ENCODE measurements around the gene SZT2. TPM values are rescaled to one million over a fixed set of nuclear protein-coding genes. Genes with fewer than 3 reads are reported as not detected.

Gene SZT2
- total and polyA plus RNA-seq, 2 experiments from 2014 or later, result 14.8 to 18.8 TPM

DNA sequence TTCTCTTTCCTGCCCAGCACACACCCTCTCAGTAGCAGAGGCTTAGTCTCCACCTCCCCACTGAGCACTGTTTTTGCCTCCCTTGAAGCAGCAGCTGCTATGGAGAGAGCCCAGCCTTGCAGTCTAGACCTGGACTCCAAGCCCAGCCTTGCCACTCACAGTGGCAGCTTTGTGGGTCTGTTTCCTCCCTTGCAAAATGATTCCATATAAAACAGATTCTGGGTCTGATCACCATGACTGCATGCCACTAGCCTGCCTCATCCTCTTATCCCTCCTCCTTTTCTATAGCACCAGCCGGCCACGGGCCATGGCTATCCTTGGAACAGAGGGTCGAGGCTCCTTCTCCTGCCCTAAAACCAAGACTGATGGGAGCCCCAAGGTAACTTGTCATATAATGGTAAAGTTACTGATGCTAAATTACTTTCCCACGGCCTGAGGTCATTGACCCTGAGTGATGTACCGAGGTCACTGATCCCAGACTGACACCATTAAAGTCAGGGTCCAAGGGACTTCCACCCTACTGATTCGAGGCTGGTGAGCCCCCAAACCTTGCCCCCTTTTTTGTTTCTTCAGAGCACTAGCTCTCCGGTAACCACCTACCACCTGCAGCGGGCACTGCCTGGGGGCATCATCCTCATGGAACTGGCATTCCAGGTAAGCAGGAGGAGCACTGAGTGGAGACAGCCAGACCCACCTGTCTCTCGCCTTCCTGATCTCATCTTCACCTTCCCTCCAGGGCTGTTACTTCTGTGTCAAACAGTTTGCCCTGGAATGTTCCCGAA is 56.1 kb downstream of the SZT2 start:
- Histone ChIP-seq H3K9me3 (ENCODE audit: low read depth) (no peaks in the 10 kb centered on the region), H3K27ac (no peak overlapping the region), H3K79me2 (no peaks in the 10 kb centered on the region), H3K27me3 (no peaks in the 10 kb centered on the region), H3K4me3 (no peak overlapping the region), H3K9me2 (replicated peaks; ENCODE audit: insufficient read depth) (no peaks in the 10 kb centered on the region), H2AFZ (no peak overlapping the region), H3K4me2 (no peak overlapping the region), H3K36me3 (replicated peaks; ENCODE audit: insufficient read depth, low read depth) (no peaks in the 10 kb centered on the region), H3K4me1 (ENCODE audit: insufficient read depth) (no peaks in the 10 kb centered on the region), H4K20me1 (ENCODE audit: insufficient read depth, poor library complexity, severe bottlenecking) (no peaks in the 10 kb centered on the region)
- TF ChIP-seq EZH2phosphoT487 (IDR thresholded peaks at IDR 0.05; ENCODE audit: low read depth, severe bottlenecking, unreplicated experiment) (no peak), EZH2 (IDR thresholded peaks at IDR 0.05; ENCODE audit: borderline replicate concordance) (no peak)
- TF ChIP-seq, protein P1, sequence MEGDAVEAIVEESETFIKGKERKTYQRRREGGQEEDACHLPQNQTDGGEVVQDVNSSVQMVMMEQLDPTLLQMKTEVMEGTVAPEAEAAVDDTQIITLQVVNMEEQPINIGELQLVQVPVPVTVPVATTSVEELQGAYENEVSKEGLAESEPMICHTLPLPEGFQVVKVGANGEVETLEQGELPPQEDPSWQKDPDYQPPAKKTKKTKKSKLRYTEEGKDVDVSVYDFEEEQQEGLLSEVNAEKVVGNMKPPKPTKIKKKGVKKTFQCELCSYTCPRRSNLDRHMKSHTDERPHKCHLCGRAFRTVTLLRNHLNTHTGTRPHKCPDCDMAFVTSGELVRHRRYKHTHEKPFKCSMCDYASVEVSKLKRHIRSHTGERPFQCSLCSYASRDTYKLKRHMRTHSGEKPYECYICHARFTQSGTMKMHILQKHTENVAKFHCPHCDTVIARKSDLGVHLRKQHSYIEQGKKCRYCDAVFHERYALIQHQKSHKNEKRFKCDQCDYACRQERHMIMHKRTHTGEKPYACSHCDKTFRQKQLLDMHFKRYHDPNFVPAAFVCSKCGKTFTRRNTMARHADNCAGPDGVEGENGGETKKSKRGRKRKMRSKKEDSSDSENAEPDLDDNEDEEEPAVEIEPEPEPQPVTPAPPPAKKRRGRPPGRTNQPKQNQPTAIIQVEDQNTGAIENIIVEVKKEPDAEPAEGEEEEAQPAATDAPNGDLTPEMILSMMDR (IDR thresholded peaks at IDR 0.05; ENCODE audit: poor library complexity), result no peak
- DNase-seq (ENCODE audit: low spot score), result no peak
- WGBS (ENCODE audit: low lambda C conversion rate, missing lambda C conversion rate), result 97% methylated on average over 10 of the region's 10 CpGs

DNA sequence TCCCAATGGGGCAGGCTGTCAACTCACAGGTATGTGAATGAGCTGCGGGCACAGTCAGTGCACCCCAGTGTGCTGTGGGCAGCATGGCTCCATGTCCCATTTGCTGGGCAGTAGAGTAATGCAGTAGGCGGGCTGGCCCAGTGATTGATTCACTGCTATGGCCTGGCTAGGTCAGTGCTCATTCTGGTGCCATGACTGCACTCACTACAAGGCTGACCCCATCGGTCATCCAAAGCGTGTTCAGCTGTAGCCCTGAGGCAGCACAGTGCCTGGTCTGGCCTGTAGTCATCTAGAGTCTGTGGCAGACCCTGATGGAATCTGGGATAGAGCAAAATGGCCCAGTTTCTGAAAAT is 56.7 kb downstream of the SZT2 start:
- H3K9me2 ChIP-seq (replicated peaks; ENCODE audit: insufficient read depth), result no peaks in the 10 kb centered on the region
- H3K36me3 ChIP-seq (replicated peaks; ENCODE audit: insufficient read depth, low read depth), result no peaks in the 10 kb centered on the region
- DNase-seq (ENCODE audit: low spot score), result no peak
- 99% methylated on average over 4 of the region's 4 CpGs for WGBS (ENCODE audit: low lambda C conversion rate, missing lambda C conversion rate)
- no peak overlapping the region for H3K27ac ChIP-seq
- H3K9me3 ChIP-seq (ENCODE audit: low read depth), result no peaks in the 10 kb centered on the region
- no peak overlapping the region for H2AFZ ChIP-seq
- no peak overlapping the region for H3K4me3 ChIP-seq
- no peaks in the 10 kb centered on the region for H3K79me2 ChIP-seq
- TF ChIP-seq, protein P1 (IDR thresholded peaks at IDR 0.05; ENCODE audit: poor library complexity), result no peak
- TF ChIP-seq EZH2 (IDR thresholded peaks at IDR 0.05; ENCODE audit: borderline replicate concordance), result no peak
- TF ChIP-seq EZH2phosphoT487 (IDR thresholded peaks at IDR 0.05; ENCODE audit: low read depth, severe bottlenecking, unreplicated experiment), result no peak
- no peaks in the 10 kb centered on the region for H3K4me1 ChIP-seq (ENCODE audit: insufficient read depth)
- H3K27me3 ChIP-seq, result no peaks in the 10 kb centered on the region
- no peaks in the 10 kb centered on the region for H4K20me1 ChIP-seq (ENCODE audit: insufficient read depth, poor library complexity, severe bottlenecking)
- no peak overlapping the region for H3K4me2 ChIP-seq

DNA sequence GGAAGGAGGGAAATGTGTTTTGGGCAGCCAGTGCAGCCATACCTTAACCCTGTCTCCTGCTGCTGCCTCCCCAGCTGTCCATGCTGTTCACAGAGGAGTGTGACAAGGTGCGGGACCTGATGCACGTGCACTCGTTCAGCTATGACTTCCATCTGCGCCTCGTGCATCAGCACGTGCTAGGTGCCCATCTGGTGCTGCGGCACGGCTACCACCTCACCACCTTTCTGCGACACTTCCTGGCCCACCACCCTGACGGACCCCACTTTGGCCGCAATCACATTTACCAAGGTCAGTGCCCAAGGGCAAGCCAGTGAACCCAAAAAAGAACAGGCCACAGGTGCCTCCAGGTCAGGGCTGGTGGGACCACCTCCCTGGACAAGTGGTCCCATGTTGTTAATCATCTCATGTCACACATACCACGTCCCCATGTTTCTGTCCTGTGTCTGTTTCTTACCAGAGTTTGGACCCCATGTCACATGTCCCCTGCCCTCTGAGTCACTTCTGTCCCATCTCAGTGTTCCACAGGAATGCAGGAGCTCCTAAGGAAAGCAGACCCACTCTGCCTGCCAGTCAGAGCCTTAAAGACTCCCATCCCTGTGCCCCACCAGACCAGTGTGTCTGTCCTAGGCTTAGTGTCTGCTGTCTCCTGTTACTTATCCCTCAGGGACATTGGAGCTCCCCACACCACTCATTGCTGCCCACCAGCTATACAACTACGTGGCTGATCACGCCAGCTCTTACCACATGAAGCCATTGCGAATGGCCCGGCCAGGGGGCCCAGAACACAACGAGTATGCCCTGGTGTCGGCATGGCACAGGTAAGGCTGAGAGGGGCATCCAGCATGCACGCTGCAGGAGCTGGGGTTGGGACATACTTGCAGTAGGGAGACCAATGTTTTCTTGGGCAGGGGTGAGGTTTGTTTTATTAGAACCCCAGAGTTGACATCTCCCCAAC is 57.5 kb downstream of the SZT2 start:
- H4K20me1 ChIP-seq (ENCODE audit: insufficient read depth, poor library complexity, severe bottlenecking), result no peaks in the 10 kb centered on the region
- no peaks in the 10 kb centered on the region for H3K9me3 ChIP-seq (ENCODE audit: low read depth)
- H3K79me2 ChIP-seq, result no peaks in the 10 kb centered on the region
- no peak overlapping the region for H3K4me3 ChIP-seq
- no peaks in the 10 kb centered on the region for H3K27me3 ChIP-seq
- WGBS (ENCODE audit: low lambda C conversion rate, missing lambda C conversion rate), result 96% methylated on average over 19 of the region's 19 CpGs
- H3K4me1 ChIP-seq (ENCODE audit: insufficient read depth), result no peaks in the 10 kb centered on the region
- no peaks in the 10 kb centered on the region for H3K36me3 ChIP-seq (replicated peaks; ENCODE audit: insufficient read depth, low read depth)
- H2AFZ ChIP-seq, result no peak overlapping the region
- no peaks in the 10 kb centered on the region for H3K9me2 ChIP-seq (replicated peaks; ENCODE audit: insufficient read depth)
- no peak for DNase-seq (ENCODE audit: low spot score)
- no peak overlapping the region for H3K4me2 ChIP-seq
- TF ChIP-seq EZH2phosphoT487 (IDR thresholded peaks at IDR 0.05; ENCODE audit: low read depth, severe bottlenecking, unreplicated experiment) (no peak), EZH2 (IDR thresholded peaks at IDR 0.05; ENCODE audit: borderline replicate concordance) (no peak)
- TF ChIP-seq, protein P1 (IDR thresholded peaks at IDR 0.05; ENCODE audit: poor library complexity), result no peak
- no peak overlapping the region for H3K27ac ChIP-seq
